ENCODE measurements around the gene FERMT3. TPM values are rescaled to one million over a fixed set of nuclear protein-coding genes. Genes with fewer than 3 reads are reported as not detected.

The FERMT3 gene
- total RNA-seq, 2 experiments from 2014 or later, result 55.8 to 61.1 TPM

- Histone ChIP-seq H3K4me1 (ENCODE audit: insufficient read depth, low read length) (peaks cover 7% of the 10 kb centered on the region), H3K9me3 (ENCODE audit: control insufficient read depth in 1 of 2, insufficient read depth in 1 of 2, low read length in 2 of 2) (no peaks in the 10 kb centered on the region), H3K4me3 (ENCODE audit: low read length) (no peak overlapping the region), H3K36me3 (ENCODE audit: insufficient read depth, low read length) (peaks cover 21% of the 10 kb centered on the region), H3K27ac (ENCODE audit: low read depth in 1 of 2, low read length in 2 of 2) (no peak overlapping the region), H3K27me3 (ENCODE audit: control insufficient read depth in 1 of 2, insufficient read depth in 2 of 2, low read length in 2 of 2) (no peaks in the 10 kb centered on the region)
- H3K27me3 Mint-ChIP-seq, result no peaks in the 10 kb centered on the region
- H3K9me3 Mint-ChIP-seq, result no peaks in the 10 kb centered on the region
- H3K36me3 Mint-ChIP-seq (ENCODE audit: low read depth), result peaks cover 13% of the 10 kb centered on the region
- H3K27ac Mint-ChIP-seq, result no peak overlapping the region
- H3K4me3 Mint-ChIP-seq, result no peak overlapping the region
- no peak for ATAC-seq (ENCODE audit: poor library complexity)
- no peak for TF ChIP-seq CTCF (IDR thresholded peaks at IDR 0.05)
- ChIA-PET CTCF (interaction anchor here (1.1 kb wide), 1 partner anchor 57 kb away, joined by 4 read pairs; no protein-coding TSS in a partner anchor), POLR2A (no interaction called here)
- no peak for DNase-seq
- no peaks in the 10 kb centered on the region for H3K4me1 Mint-ChIP-seq (ENCODE audit: low read depth)
- intact Hi-C loops (cut with DNase I, micrococcal nuclease), result no loop called here
These were observed 55.1 kb downstream of the FERMT3 start for GRCh38 chr11:64261556-64262080.

GRCh38 chr11:64262271-64263002, 55.9 kb downstream of the FERMT3 start:
- no peak for ATAC-seq (ENCODE audit: poor library complexity)
- no peaks in the 10 kb centered on the region for H3K4me1 Mint-ChIP-seq (ENCODE audit: low read depth)
- H3K4me1 ChIP-seq (ENCODE audit: insufficient read depth, low read length), result peaks cover 7% of the 10 kb centered on the region
- peaks cover 13% of the 10 kb centered on the region for H3K36me3 Mint-ChIP-seq (ENCODE audit: low read depth)
- intact Hi-C loops (cut with DNase I, micrococcal nuclease), result no loop called here
- no peaks in the 10 kb centered on the region for H3K27me3 Mint-ChIP-seq
- peaks cover 20% of the 10 kb centered on the region for H3K36me3 ChIP-seq (ENCODE audit: insufficient read depth, low read length)
- H3K9me3 Mint-ChIP-seq, result no peaks in the 10 kb centered on the region
- no peaks in the 10 kb centered on the region for H3K9me3 ChIP-seq (ENCODE audit: control insufficient read depth in 1 of 2, insufficient read depth in 1 of 2, low read length in 2 of 2)
- H3K4me3 Mint-ChIP-seq, result no peak overlapping the region
- POLR2A ChIA-PET, result interaction anchor here (0.9 to 1.0 kb wide), 2 partner anchors 22 to 57 kb away, joined by 3 read pairs; partner anchors contain the start of gene BAD
- H3K27me3 ChIP-seq (ENCODE audit: control insufficient read depth in 1 of 2, insufficient read depth in 2 of 2, low read length in 2 of 2), result no peaks in the 10 kb centered on the region
- no peak overlapping the region for H3K27ac Mint-ChIP-seq
- no peak overlapping the region for H3K4me3 ChIP-seq (ENCODE audit: low read length)
- no peak for DNase-seq
- H3K27ac ChIP-seq (ENCODE audit: low read depth in 1 of 2, low read length in 2 of 2), result no peak overlapping the region
- TF ChIP-seq CTCF (IDR thresholded peaks at IDR 0.05), result no peak
- CTCF ChIA-PET, result interaction anchor here (1.5 kb wide), 1 partner anchor 38 kb away, joined by 5 read pairs; no protein-coding TSS in a partner anchor

DNA sequence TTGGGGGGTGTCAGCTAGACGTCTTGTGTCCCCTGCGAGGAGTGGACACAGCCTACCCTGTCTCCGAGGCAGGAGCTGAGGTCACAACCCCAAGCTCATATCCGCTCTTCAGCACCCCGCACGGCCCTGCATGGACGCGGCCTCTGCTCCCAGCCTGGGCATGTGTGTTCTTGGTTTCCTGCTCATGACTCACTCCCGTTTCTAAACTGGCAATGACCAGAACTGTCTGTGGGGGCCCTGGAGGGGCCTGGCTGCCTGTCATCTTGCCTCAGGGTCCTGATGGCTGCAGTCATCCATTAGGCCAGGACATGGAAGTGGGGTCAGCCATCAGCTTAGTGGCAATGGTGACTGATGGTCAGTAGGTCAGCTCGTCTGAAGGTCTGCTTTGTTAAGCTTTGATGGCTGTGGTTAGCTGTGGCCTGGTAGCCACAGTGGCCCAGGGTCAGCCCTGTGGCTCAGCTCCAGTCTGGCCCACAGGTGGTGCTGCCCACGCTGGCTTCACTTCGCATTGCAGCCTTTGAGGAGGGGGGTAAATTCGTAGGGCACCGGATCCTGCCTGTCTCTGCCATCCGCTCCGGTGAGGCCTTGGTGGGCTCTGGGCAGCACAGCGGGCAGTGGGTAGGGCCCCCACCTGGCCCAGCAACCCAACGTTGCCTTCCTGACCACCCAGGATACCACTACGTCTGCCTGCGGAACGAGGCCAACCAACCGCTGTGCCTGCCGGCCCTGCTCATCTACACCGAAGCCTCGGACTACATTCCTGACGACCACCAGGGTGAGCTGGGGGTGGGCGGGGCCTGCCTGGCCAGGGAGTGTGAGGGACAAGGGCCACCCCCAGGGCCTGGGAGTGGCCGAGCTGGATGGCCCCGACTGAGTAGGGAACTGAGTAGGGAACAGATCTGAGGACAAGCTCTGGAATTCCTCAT, 56.8 kb downstream of the FERMT3 start:
- Histone ChIP-seq H3K27me3 (ENCODE audit: control insufficient read depth in 1 of 2, insufficient read depth in 2 of 2, low read length in 2 of 2) (no peaks in the 10 kb centered on the region), H3K4me3 (ENCODE audit: low read length) (no peak overlapping the region), H3K36me3 (ENCODE audit: insufficient read depth, low read length) (peaks cover 18% of the 10 kb centered on the region), H3K9me3 (ENCODE audit: control insufficient read depth in 1 of 2, insufficient read depth in 1 of 2, low read length in 2 of 2) (no peaks in the 10 kb centered on the region), H3K4me1 (ENCODE audit: insufficient read depth, low read length) (peaks cover 16% of the 10 kb centered on the region), H3K27ac (ENCODE audit: low read depth in 1 of 2, low read length in 2 of 2) (no peak overlapping the region)
- DNase-seq (no peak), ATAC-seq (ENCODE audit: poor library complexity) (no peak)
- TF ChIP-seq CTCF (IDR thresholded peaks at IDR 0.05), result no peak
- intact Hi-C loops (cut with DNase I, micrococcal nuclease), result no loop called here
- H3K4me1 Mint-ChIP-seq (ENCODE audit: low read depth), result peaks cover 4% of the 10 kb centered on the region
- H3K27me3 Mint-ChIP-seq, result no peaks in the 10 kb centered on the region
- H3K27ac Mint-ChIP-seq, result no peak overlapping the region
- H3K4me3 Mint-ChIP-seq, result no peak overlapping the region
- ChIA-PET POLR2A (interaction anchor here (0.9 to 1.0 kb wide), 2 partner anchors 22 to 58 kb away, joined by 3 read pairs; partner anchors contain the start of gene BAD), CTCF (interaction anchor here (1.5 kb wide), 1 partner anchor 38 kb away, joined by 5 read pairs; no protein-coding TSS in a partner anchor)
- peaks cover 6% of the 10 kb centered on the region for H3K36me3 Mint-ChIP-seq (ENCODE audit: low read depth)
- H3K9me3 Mint-ChIP-seq, result no peaks in the 10 kb centered on the region

Data from CD4-positive, alpha-beta T cell (primary cell).